ENCODE results near the gene IMMP2L.

DNA sequence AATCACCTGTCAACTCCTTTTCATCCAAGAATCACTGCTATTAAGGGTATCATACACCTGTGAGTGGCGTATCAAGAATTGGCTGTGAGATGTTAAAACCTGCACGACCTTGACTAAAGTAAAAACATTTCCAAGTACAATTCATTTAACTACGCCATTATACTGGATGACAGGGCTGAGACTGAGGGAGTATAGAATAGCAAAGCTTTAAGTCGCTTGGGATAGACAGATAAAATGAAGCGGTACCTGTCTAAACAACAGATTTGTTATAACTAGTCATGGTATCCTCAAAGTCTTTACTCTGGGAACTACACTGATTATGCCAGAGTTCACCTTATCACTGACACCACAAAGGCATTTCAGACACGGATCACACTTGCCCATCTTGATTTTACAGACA, 837.5 kb downstream of the IMMP2L start:
- TF ChIP-seq SMC3 (IDR thresholded peaks at IDR 0.05; ENCODE audit: low read depth, low read length) = no peak
- no peak for TF ChIP-seq NFIC (IDR thresholded peaks at IDR 0.05; ENCODE audit: borderline replicate concordance)
- TF ChIP-seq EP300 (IDR thresholded peaks at IDR 0.05; ENCODE audit: borderline replicate concordance in 1 of 2, low read depth in 1 of 2, low read length in 1 of 2) = no peak

Measured in SK-N-SH (cell line).